ENCODE measurements around the gene ADNP.

The ADNP gene

GRCh38 chr20:50855498-50856474 lies 75.5 kb downstream of the ADNP start:
- TF ChIP-seq TEAD4 (IDR thresholded peaks at IDR 0.05) (peak; percentile 50; the same call in 1 of the 2 replicates), ZBTB7A (IDR thresholded peaks at IDR 0.05; ENCODE audit: low read depth) (no peak), TCF12 (IDR thresholded peaks at IDR 0.05; ENCODE audit: low read depth) (peak; percentile 48; the same call in 1 of the 2 replicates), YY1 (IDR thresholded peaks at IDR 0.05; ENCODE audit: low read depth) (no peak), CEBPB (IDR thresholded peaks at IDR 0.05) (no peak), NFIC (IDR thresholded peaks at IDR 0.05) (peak; percentile 26; the same call in 1 of the 2 replicates)
- TF ChIP-seq, protein P1, sequence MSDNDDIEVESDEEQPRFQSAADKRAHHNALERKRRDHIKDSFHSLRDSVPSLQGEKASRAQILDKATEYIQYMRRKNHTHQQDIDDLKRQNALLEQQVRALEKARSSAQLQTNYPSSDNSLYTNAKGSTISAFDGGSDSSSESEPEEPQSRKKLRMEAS (IDR thresholded peaks at IDR 0.05): peak; percentile 49; the same call in 1 of the 2 replicates

DNA sequence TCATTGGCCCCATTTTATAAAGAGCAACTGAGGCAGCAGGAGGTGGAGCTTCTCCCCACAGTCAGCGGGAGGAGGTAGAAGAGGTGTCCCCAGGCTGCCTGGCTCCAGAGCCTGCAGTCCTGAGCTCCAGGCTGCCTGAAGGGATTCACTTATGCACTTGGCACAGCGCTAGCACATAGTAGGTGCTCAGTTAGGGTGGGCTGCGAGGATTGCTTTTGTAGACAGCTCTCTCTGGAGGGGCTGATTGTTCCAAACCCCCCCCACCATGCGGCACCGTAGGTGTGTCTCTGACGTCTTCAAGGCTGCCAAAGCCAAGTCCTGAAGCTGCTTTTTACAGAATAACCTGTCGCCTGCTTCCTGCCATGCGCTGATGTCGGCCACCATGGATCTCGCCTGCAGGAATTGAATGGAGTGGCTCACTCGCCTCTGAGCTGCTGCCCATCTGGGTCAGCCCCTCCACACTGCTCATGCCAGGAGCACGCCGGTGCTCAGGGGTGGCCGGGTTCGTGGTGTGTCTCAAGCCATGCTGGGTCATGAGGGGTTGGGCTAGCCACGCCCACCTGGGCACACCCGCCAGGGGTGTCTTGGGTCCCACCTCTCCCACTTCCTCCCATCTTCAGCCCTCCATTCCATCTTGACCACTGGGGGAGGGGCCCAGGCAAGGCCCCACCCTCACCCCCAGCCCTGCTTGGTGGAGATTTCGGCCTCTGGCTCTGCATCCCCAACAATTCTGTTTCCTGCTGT lies 76.6 kb downstream of the ADNP start:
- TF ChIP-seq EGR1 (IDR thresholded peaks at IDR 0.05) (no peak), RAD21 (IDR thresholded peaks at IDR 0.05; ENCODE audit: low read depth) (no peak), TCF12 (IDR thresholded peaks at IDR 0.05; ENCODE audit: low read depth) (no peak), NFIC (IDR thresholded peaks at IDR 0.05) (no peak)
- TF ChIP-seq, protein P2, sequence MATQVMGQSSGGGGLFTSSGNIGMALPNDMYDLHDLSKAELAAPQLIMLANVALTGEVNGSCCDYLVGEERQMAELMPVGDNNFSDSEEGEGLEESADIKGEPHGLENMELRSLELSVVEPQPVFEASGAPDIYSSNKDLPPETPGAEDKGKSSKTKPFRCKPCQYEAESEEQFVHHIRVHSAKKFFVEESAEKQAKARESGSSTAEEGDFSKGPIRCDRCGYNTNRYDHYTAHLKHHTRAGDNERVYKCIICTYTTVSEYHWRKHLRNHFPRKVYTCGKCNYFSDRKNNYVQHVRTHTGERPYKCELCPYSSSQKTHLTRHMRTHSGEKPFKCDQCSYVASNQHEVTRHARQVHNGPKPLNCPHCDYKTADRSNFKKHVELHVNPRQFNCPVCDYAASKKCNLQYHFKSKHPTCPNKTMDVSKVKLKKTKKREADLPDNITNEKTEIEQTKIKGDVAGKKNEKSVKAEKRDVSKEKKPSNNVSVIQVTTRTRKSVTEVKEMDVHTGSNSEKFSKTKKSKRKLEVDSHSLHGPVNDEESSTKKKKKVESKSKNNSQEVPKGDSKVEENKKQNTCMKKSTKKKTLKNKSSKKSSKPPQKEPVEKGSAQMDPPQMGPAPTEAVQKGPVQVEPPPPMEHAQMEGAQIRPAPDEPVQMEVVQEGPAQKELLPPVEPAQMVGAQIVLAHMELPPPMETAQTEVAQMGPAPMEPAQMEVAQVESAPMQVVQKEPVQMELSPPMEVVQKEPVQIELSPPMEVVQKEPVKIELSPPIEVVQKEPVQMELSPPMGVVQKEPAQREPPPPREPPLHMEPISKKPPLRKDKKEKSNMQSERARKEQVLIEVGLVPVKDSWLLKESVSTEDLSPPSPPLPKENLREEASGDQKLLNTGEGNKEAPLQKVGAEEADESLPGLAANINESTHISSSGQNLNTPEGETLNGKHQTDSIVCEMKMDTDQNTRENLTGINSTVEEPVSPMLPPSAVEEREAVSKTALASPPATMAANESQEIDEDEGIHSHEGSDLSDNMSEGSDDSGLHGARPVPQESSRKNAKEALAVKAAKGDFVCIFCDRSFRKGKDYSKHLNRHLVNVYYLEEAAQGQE (IDR thresholded peaks at IDR 0.05; ENCODE audit: low read depth): no peak

DNA sequence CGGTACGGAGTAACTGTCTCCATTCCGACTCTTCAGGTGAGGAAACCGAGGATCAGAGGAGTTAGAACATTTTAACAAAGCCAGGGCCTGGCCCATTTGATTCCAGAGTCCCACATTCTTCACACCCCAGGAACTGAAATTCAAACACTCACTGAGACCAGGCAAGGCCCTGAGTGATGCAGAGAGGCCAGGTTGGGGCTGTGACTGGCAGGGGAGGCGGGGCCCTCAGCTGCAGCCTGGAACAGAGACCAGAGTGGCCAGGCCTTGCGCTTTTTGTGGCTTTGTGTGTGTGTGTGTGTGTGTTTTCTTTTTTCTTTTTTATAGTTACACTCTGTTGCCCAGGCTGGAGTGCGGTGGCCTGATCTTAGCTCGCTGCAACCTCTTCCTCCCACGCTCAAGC lies 79.2 kb downstream of the ADNP start:
- no peak for TF ChIP-seq NFIC (IDR thresholded peaks at IDR 0.05)
- TF ChIP-seq, protein P3, sequence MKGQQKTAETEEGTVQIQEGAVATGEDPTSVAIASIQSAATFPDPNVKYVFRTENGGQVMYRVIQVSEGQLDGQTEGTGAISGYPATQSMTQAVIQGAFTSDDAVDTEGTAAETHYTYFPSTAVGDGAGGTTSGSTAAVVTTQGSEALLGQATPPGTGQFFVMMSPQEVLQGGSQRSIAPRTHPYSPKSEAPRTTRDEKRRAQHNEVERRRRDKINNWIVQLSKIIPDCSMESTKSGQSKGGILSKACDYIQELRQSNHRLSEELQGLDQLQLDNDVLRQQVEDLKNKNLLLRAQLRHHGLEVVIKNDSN (IDR thresholded peaks at IDR 0.05): no peak
- TF ChIP-seq, protein P1 (IDR thresholded peaks at IDR 0.05): no peak
- no peak for TF ChIP-seq TCF12 (IDR thresholded peaks at IDR 0.05; ENCODE audit: low read depth)
- TF ChIP-seq, protein P2 (IDR thresholded peaks at IDR 0.05; ENCODE audit: low read depth): no peak
- no peak for TF ChIP-seq ZBTB7A (IDR thresholded peaks at IDR 0.05; ENCODE audit: low read depth)
- no peak for TF ChIP-seq EP300 (IDR thresholded peaks at IDR 0.05; ENCODE audit: borderline replicate concordance)
- no peak for TF ChIP-seq YY1 (IDR thresholded peaks at IDR 0.05; ENCODE audit: low read depth)

GRCh38 chr20:50850721-50851286 lies 80.4 kb downstream of the ADNP start:
- TF ChIP-seq CEBPB (IDR thresholded peaks at IDR 0.05) (no peak), FOXM1 (IDR thresholded peaks at IDR 0.05; ENCODE audit: borderline replicate concordance, low read depth) (no peak), YY1 (IDR thresholded peaks at IDR 0.05; ENCODE audit: low read depth) (no peak), RAD21 (IDR thresholded peaks at IDR 0.05; ENCODE audit: low read depth) (no peak), CREB1 (IDR thresholded peaks at IDR 0.05; ENCODE audit: low read depth) (no peak), EP300 (IDR thresholded peaks at IDR 0.05; ENCODE audit: borderline replicate concordance) (no peak), EGR1 (IDR thresholded peaks at IDR 0.05) (no peak), TCF12 (IDR thresholded peaks at IDR 0.05; ENCODE audit: low read depth) (no peak), ZBTB7A (IDR thresholded peaks at IDR 0.05; ENCODE audit: low read depth) (no peak), TEAD4 (IDR thresholded peaks at IDR 0.05) (no peak), TAF1 (IDR thresholded peaks at IDR 0.05; ENCODE audit: low read depth) (no peak), NFIC (IDR thresholded peaks at IDR 0.05) (no peak)
- TF ChIP-seq, protein P2 (IDR thresholded peaks at IDR 0.05; ENCODE audit: low read depth): no peak
- TF ChIP-seq, protein P3 (IDR thresholded peaks at IDR 0.05): no peak
- TF ChIP-seq, protein P1 (IDR thresholded peaks at IDR 0.05): no peak

Data from Ishikawa (cell line).